ENCODE data around the gene VCPKMT. TPM values are rescaled to one million over a fixed set of nuclear protein-coding genes. Genes with fewer than 3 reads are reported as not detected.
A peak's percentile ranks its signal among the peaks of the same experiment; 100 is the strongest.

Gene VCPKMT
- total RNA-seq, 2 donors from 2014 or later: 24.5 to 26.3 TPM

- no peaks in the 10 kb centered on the region for H3K27me3 Mint-ChIP-seq
- no peak for DNase-seq
- peaks cover 20% of the 10 kb centered on the region for H3K4me1 Mint-ChIP-seq
- H3K36me3 Mint-ChIP-seq (ENCODE audit: low read depth): peaks cover 2% of the 10 kb centered on the region
- H3K27ac Mint-ChIP-seq: peak overlapping the region; percentile 81
- no peak overlapping the region for H3K4me3 Mint-ChIP-seq
- no peaks in the 10 kb centered on the region for H3K9me3 ChIP-seq (ENCODE audit: control insufficient read depth, low read length, poor library complexity, severe bottlenecking)
- ATAC-seq: no peak
These were observed 46.1 kb downstream of the VCPKMT start for GRCh38 chr14:50070230-50070629.

- ATAC-seq: no peak
- peaks cover 2% of the 10 kb centered on the region for H3K36me3 Mint-ChIP-seq (ENCODE audit: low read depth)
- H3K4me3 Mint-ChIP-seq: no peak overlapping the region
- no peaks in the 10 kb centered on the region for H3K9me3 ChIP-seq (ENCODE audit: control insufficient read depth, low read length, poor library complexity, severe bottlenecking)
- peaks cover 29% of the 10 kb centered on the region for H3K4me1 Mint-ChIP-seq
- no peak for DNase-seq
- H3K27me3 Mint-ChIP-seq: no peaks in the 10 kb centered on the region
- no peak overlapping the region for H3K27ac Mint-ChIP-seq
These were observed 47.0 kb downstream of the VCPKMT start for GRCh38 chr14:50069325-50069724.

DNA sequence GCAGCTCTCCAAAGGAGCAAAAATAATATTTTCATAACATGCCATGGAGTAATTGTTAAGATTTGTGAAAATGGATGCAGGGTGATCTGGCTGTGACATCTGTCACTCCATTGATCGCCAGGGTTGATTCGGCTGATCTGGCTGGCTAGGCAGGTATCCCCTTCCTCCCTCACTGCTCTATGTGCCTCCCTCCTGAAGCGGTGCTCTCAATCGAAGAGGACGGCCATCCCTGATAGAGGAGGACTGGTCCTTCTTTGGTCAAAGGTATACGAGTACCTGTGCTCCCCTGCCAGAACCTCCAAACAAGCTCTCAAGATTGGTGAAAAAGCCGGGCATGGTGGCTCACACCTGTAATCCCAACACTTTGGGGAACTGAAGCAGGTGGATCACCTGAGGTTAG, 47.9 kb downstream of the VCPKMT start:
- H3K9me3 ChIP-seq (ENCODE audit: control insufficient read depth, low read length, poor library complexity, severe bottlenecking): no peaks in the 10 kb centered on the region
- DNase-seq: no peak
- Mint-ChIP-seq H3K27ac (no peak overlapping the region), H3K4me3 (no peak overlapping the region), H3K4me1 (peaks cover 33% of the 10 kb centered on the region), H3K27me3 (no peaks in the 10 kb centered on the region), H3K36me3 (ENCODE audit: low read depth) (peaks cover 2% of the 10 kb centered on the region)
- no peak for ATAC-seq

GRCh38 chr14:50067723-50068495, 48.5 kb downstream of the VCPKMT start:
- no peaks in the 10 kb centered on the region for H3K9me3 ChIP-seq (ENCODE audit: control insufficient read depth, low read length, poor library complexity, severe bottlenecking)
- H3K4me3 Mint-ChIP-seq: no peak overlapping the region
- H3K27ac Mint-ChIP-seq: no peak overlapping the region
- no peaks in the 10 kb centered on the region for H3K27me3 Mint-ChIP-seq
- no peaks in the 10 kb centered on the region for H3K36me3 Mint-ChIP-seq (ENCODE audit: low read depth)
- ATAC-seq (no peak), DNase-seq (no peak)
- peaks cover 36% of the 10 kb centered on the region for H3K4me1 Mint-ChIP-seq

- H3K27ac Mint-ChIP-seq: peak overlapping the region; percentile 100
- H3K4me3 Mint-ChIP-seq: peak overlapping the region; percentile 39
- ATAC-seq: no peak
- no peaks in the 10 kb centered on the region for H3K27me3 Mint-ChIP-seq
- DNase-seq: no peak
- H3K9me3 ChIP-seq (ENCODE audit: control insufficient read depth, low read length, poor library complexity, severe bottlenecking): no peaks in the 10 kb centered on the region
- H3K36me3 Mint-ChIP-seq (ENCODE audit: low read depth): peaks cover 2% of the 10 kb centered on the region
- peaks cover 55% of the 10 kb centered on the region for H3K4me1 Mint-ChIP-seq
These were observed 50.8 kb downstream of the VCPKMT start for GRCh38 chr14:50065583-50065982.

DNA sequence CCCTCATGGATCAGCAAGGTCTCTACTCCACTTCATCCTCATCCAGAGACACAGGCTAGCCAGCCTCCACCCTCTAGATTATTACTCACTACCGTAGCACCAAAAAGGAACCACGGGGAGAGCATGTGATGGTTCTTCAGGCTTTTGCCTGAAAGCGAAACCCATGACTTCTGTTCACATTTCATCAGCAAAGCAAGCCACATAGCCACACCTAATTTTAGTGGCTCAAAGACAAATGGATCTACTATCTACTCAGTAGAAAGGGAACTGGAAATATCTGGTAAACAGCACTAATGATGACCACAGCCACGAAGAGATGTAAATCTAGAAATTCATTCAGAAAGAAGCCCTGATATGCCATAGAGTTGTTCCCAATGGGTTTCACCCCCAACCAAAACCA, 51.4 kb downstream of the VCPKMT start:
- Mint-ChIP-seq H3K27me3 (no peaks in the 10 kb centered on the region), H3K27ac (peak overlapping the region; percentile 100), H3K4me3 (peak overlapping the region; percentile 78), H3K36me3 (ENCODE audit: low read depth) (peaks cover 2% of the 10 kb centered on the region), H3K4me1 (peaks cover 55% of the 10 kb centered on the region)
- DNase-seq (peak in 1 of 3 donors; percentile 23), ATAC-seq (peak; percentile 54)
- no peaks in the 10 kb centered on the region for H3K9me3 ChIP-seq (ENCODE audit: control insufficient read depth, low read length, poor library complexity, severe bottlenecking)

DNA sequence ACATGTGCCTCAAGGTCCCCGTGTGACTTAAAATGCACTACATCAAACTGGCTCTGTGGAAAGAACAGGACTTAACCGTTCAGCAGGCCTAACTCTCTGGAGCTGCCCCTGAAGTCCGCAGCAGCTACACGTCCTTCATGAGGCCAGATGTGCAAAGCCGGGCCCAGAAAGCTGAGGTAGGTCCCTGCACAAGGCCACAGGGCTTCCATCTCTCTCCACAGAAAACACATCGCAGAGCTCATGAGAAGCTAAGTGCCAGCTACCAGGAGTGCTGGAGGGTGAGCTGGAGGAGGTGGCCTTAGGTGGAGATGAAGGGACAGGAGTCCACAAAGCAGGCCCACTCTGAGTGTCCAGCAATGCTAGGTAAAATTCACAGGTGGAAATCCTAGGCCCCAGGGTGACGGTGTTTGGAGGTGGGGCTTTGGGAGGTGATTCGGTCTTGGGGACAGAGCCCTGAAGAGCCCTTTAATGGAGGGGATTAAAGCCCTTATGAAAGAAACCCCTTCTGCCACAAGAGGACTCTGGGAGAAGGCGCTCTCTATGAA, 52.4 kb downstream of the VCPKMT start:
- no peak overlapping the region for H3K4me3 Mint-ChIP-seq
- DNase-seq (no peak), ATAC-seq (no peak)
- peaks cover 2% of the 10 kb centered on the region for H3K36me3 Mint-ChIP-seq (ENCODE audit: low read depth)
- H3K27me3 Mint-ChIP-seq: no peaks in the 10 kb centered on the region
- H3K4me1 Mint-ChIP-seq: peaks cover 57% of the 10 kb centered on the region
- peak overlapping the region; percentile 100 for H3K27ac Mint-ChIP-seq
- H3K9me3 ChIP-seq (ENCODE audit: control insufficient read depth, low read length, poor library complexity, severe bottlenecking): no peaks in the 10 kb centered on the region

GRCh38 chr14:50062438-50063085, 53.8 kb downstream of the VCPKMT start:
- peak overlapping the region; percentile 97 for H3K4me3 Mint-ChIP-seq
- peak; percentile 86 for ATAC-seq
- DNase-seq: peak; percentile 36 to 71 (median 54)
- peaks cover 2% of the 10 kb centered on the region for H3K36me3 Mint-ChIP-seq (ENCODE audit: low read depth)
- no peaks in the 10 kb centered on the region for H3K9me3 ChIP-seq (ENCODE audit: control insufficient read depth, low read length, poor library complexity, severe bottlenecking)
- peaks cover 61% of the 10 kb centered on the region for H3K4me1 Mint-ChIP-seq
- H3K27ac Mint-ChIP-seq: peak overlapping the region; percentile 100
- H3K27me3 Mint-ChIP-seq: no peaks in the 10 kb centered on the region

DNA sequence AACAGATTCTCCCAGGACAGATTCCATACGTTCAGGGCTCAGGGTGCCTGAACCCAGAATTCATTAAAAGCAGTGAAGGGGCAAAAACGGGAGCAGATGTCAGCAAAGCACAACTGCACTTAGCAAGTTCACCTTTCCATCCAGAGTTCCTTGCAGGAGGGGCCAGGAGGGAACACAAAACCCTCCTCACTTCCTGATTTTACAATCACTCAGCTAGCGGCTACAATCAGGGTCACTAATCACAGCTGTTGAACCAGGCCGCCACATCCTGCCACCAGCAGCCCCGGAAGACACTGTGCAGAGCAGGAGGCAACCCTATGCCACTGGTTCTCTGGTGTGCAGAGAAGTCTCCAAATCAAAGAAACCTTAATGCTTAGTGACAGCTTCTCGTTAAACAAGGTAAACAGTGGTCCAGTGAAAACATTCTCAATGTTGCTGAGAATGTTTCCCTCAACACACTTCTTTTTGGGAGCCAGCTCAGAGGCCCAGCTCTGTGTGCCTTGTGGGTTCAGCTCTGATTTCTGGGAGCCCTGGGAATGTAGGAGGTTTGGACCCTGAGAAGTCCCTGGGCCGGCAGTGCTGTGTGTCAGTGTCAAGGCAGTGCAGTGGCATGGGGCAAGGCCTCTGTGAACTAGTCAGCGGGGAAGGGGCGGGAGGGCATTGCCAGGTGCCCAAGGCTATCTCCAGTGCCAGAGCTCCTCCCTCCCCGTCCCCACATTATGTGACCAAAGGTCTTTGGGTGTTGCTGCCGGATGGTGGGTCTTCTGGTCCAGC, 54.5 kb downstream of the VCPKMT start:
- no peaks in the 10 kb centered on the region for H3K9me3 ChIP-seq (ENCODE audit: control insufficient read depth, low read length, poor library complexity, severe bottlenecking)
- peak overlapping the region; percentile 97 for H3K4me3 Mint-ChIP-seq
- peaks cover 60% of the 10 kb centered on the region for H3K4me1 Mint-ChIP-seq
- ATAC-seq (peak; percentile 69), DNase-seq (peak; percentile 42 to 54 (median 47))
- peak overlapping the region; percentile 100 for H3K27ac Mint-ChIP-seq
- H3K27me3 Mint-ChIP-seq: no peaks in the 10 kb centered on the region
- peaks cover 2% of the 10 kb centered on the region for H3K36me3 Mint-ChIP-seq (ENCODE audit: low read depth)

- no peak for ATAC-seq
These were observed 55.3 kb downstream of the VCPKMT start for GRCh38 chr14:50060871-50061663.

GRCh38 chr14:50059763-50060616, 56.4 kb downstream of the VCPKMT start:
- H3K4me1 Mint-ChIP-seq: peaks cover 51% of the 10 kb centered on the region
- DNase-seq (no peak), ATAC-seq (no peak)
- H3K9me3 ChIP-seq (ENCODE audit: control insufficient read depth, low read length, poor library complexity, severe bottlenecking): no peaks in the 10 kb centered on the region
- H3K4me3 Mint-ChIP-seq: no peak overlapping the region
- H3K36me3 Mint-ChIP-seq (ENCODE audit: low read depth): peaks cover 2% of the 10 kb centered on the region
- H3K27me3 Mint-ChIP-seq: no peaks in the 10 kb centered on the region
- H3K27ac Mint-ChIP-seq: peak overlapping the region; percentile 100

More at GRCh38 chr14:50060871-50061663, 55.3 kb downstream of the VCPKMT start:
- Mint-ChIP-seq H3K4me3 (peak overlapping the region; percentile 97), H3K27ac (peak overlapping the region; percentile 100), H3K27me3 (no peaks in the 10 kb centered on the region), H3K36me3 (ENCODE audit: low read depth) (peaks cover 2% of the 10 kb centered on the region), H3K4me1 (peaks cover 60% of the 10 kb centered on the region)
- DNase-seq: peak in 1 of 3 donors; percentile 47
- no peaks in the 10 kb centered on the region for H3K9me3 ChIP-seq (ENCODE audit: control insufficient read depth, low read length, poor library complexity, severe bottlenecking)
